A673 (cell line): ENCODE data around the gene KIF26B. TPM values are rescaled to one million over a fixed set of nuclear protein-coding genes. Genes with fewer than 3 reads are reported as not detected.

ENCODE experiments used
- BruUV-seq: library from RNA; stranded (reverse); fragments of 400-500 nt; replicated peaks from 2 replicates; lab custom pipeline; 2021; lab: Mats Ljungman, UMichigan
- CTCF ChIA-PET: fragments of 300-600 bp; sonication (Branson Sonifier 250); formaldehyde crosslinking; loops from one replicate; lab custom pipeline; 2022; ENCODE audit warnings: antibody characterized with exemption; lab: Charles Lee
- POLR2A ChIA-PET: fragments of 300-600 bp; sonication (Branson Sonifier 250); formaldehyde crosslinking; loops from one replicate; lab custom pipeline; 2022; ENCODE audit warnings: antibody characterized with exemption; ENCODE audit not compliant: low non-redundant PET; lab: Charles Lee
- DNase-seq: peaks from one replicate; pipeline ENCODE4 v3.0.0-alpha.2; 2015; ENCODE audit warnings: low spot score
- H3K27ac ChIP-seq: fragments of 200-600 bp; sonication (generic); 2 replicates; pipeline ENCODE4 v1.5.1; 2016; ENCODE audit warnings: mixed run types, low read depth, mild to moderate bottlenecking, mixed read lengths, antibody characterized with exemption, low read length; ENCODE audit not compliant: poor library complexity, severe bottlenecking
- H3K27me3 ChIP-seq: fragments of 200-600 bp; sonication (generic); replicated peaks from 2 replicates; pipeline ENCODE4 v1.6.1; 2017; ENCODE audit warnings: mixed run types, low read depth, mild to moderate bottlenecking, mixed read lengths, antibody characterized with exemption, low read length; ENCODE audit not compliant: insufficient read depth, poor library complexity
- H3K36me3 ChIP-seq: fragments of 200-600 bp; sonication (generic); 2 replicates; pipeline ENCODE4 v1.6.1; 2016; ENCODE audit warnings: mixed run types, mild to moderate bottlenecking, mixed read lengths, antibody characterized with exemption, low read length; ENCODE audit not compliant: insufficient read depth, poor library complexity, severe bottlenecking
- H3K4me1 ChIP-seq: fragments of 200-600 bp; sonication (generic); 2 replicates; pipeline ENCODE4 v1.6.1; 2017; ENCODE audit warnings: mixed run types, mild to moderate bottlenecking, mixed read lengths, antibody characterized with exemption, low read length; ENCODE audit not compliant: insufficient read depth, poor library complexity, severe bottlenecking
- H3K4me3 ChIP-seq: fragments of 200-600 bp; sonication (generic); 2 replicates; pipeline ENCODE4 v1.5.1; 2016; ENCODE audit warnings: low read depth, mixed run types, mild to moderate bottlenecking, mixed read lengths, low read length; ENCODE audit not compliant: poor library complexity, severe bottlenecking
- H3K9me3 ChIP-seq: fragments of 200-600 bp; sonication (generic); 2 replicates; pipeline ENCODE4 v1.6.1; 2016; ENCODE audit warnings: mixed run types, low read depth, mild to moderate bottlenecking, mixed read lengths, antibody characterized with exemption, low read length; ENCODE audit not compliant: poor library complexity, severe bottlenecking
- EZH2 ChIP-seq: fragments of 200-600 bp; sonication (generic); IDR thresholded peaks from 2 replicates; pipeline ENCODE4 v1.6.1; 2017; ENCODE audit warnings: borderline replicate concordance, low read depth, mild to moderate bottlenecking, mixed read lengths, antibody characterized with exemption, low read length; ENCODE audit not compliant: poor library complexity, severe bottlenecking
- intact Hi-C: fragments of 100-400 bp; cut with micrococcal nuclease; formaldehyde crosslinking; loops from one replicate; pipeline ENCODE4 v1.10.0; 2022; ENCODE audit not compliant: unreplicated experiment
- total RNA-seq: library from RNA; stranded (reverse); gene quantifications from 2 replicates; pipeline ENCODE4 v1.2.3, GENCODE V29; 2021
- TF ChIP-seq, protein P1 (sequence below): fragments of 300-800, 200-600 bp; sonication (generic); conservative IDR thresholded peaks from 2 replicates; pipeline ENCODE4 v1.5.1; 2017; ENCODE audit warnings: low read depth, mild to moderate bottlenecking, antibody characterized with exemption, low read length, moderate library complexity, mixed read lengths

Gene KIF26B
- total RNA-seq, 1 experiment from 2014 or later: not detected

DNA sequence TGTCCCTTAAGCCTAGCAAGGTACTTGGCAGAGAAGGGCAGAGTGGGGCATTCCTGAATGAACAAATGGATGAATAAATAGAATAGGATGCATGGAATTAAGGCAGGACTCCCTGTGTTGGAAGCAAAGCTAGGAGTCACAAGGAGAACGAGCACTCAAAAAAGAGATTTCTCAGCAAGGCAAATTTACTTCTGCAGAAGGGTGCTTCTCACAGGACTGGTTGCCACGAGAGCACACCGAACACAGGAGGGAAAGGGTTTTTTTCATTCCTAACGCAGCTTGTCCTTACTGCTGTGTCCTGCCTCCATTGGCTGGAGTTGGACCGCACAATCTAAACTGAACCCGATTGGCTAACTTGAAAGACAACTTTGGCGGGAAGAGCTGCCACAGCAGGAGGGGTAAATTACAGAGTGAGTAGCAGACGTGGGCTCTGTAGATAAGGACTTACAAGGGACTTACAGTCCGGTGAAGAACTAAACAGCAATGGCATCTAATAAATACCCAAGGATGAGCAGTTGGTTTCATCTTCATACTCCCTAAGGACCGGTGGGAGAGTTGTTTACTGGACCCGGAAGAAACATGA, 52.4 kb downstream of the KIF26B start:
- Histone ChIP-seq H3K27ac (no peak overlapping the region), H3K4me1 (no peaks in the 10 kb centered on the region), H3K4me3 (no peak overlapping the region), H3K36me3 (no peaks in the 10 kb centered on the region), H3K27me3 (no peaks in the 10 kb centered on the region), H3K9me3 (peaks cover 14% of the 10 kb centered on the region)
- no TSS peak for BruUV-seq
- intact Hi-C loops: no loop called here
- no peak for TF ChIP-seq EZH2
- TF ChIP-seq, protein P1, sequence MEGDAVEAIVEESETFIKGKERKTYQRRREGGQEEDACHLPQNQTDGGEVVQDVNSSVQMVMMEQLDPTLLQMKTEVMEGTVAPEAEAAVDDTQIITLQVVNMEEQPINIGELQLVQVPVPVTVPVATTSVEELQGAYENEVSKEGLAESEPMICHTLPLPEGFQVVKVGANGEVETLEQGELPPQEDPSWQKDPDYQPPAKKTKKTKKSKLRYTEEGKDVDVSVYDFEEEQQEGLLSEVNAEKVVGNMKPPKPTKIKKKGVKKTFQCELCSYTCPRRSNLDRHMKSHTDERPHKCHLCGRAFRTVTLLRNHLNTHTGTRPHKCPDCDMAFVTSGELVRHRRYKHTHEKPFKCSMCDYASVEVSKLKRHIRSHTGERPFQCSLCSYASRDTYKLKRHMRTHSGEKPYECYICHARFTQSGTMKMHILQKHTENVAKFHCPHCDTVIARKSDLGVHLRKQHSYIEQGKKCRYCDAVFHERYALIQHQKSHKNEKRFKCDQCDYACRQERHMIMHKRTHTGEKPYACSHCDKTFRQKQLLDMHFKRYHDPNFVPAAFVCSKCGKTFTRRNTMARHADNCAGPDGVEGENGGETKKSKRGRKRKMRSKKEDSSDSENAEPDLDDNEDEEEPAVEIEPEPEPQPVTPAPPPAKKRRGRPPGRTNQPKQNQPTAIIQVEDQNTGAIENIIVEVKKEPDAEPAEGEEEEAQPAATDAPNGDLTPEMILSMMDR: no peak
- CTCF ChIA-PET: no interaction called here
- POLR2A ChIA-PET: no interaction called here
- DNase-seq: no peak

DNA sequence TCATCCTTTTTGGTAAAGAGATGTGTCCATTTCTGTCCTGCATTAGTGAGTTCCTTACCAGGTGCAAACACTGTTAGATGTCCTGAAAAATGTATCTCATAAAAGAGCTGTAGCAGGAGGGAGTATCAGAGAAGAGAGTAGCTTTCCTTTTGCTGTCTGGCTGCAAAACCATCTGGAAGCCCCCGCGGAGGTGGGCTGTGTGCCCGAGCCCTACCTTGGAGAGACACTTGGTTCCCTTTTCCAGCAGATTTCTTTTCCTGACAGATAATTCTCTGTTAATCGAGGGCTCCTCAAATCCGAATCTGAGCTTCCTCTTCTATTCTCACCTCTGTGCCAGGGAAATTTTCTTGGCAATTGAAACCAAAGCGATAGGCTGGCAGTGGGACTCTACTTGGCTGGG, 53.0 kb downstream of the KIF26B start:
- Histone ChIP-seq H3K36me3 (no peaks in the 10 kb centered on the region), H3K27ac (no peak overlapping the region), H3K4me3 (no peak overlapping the region), H3K4me1 (no peaks in the 10 kb centered on the region), H3K27me3 (no peaks in the 10 kb centered on the region), H3K9me3 (peaks cover 14% of the 10 kb centered on the region)
- no peak for TF ChIP-seq EZH2
- TF ChIP-seq, protein P1: no peak
- BruUV-seq: no TSS peak
- intact Hi-C loops: no loop called here
- ChIA-PET POLR2A (no interaction called here), CTCF (no interaction called here)
- DNase-seq: no peak

DNA sequence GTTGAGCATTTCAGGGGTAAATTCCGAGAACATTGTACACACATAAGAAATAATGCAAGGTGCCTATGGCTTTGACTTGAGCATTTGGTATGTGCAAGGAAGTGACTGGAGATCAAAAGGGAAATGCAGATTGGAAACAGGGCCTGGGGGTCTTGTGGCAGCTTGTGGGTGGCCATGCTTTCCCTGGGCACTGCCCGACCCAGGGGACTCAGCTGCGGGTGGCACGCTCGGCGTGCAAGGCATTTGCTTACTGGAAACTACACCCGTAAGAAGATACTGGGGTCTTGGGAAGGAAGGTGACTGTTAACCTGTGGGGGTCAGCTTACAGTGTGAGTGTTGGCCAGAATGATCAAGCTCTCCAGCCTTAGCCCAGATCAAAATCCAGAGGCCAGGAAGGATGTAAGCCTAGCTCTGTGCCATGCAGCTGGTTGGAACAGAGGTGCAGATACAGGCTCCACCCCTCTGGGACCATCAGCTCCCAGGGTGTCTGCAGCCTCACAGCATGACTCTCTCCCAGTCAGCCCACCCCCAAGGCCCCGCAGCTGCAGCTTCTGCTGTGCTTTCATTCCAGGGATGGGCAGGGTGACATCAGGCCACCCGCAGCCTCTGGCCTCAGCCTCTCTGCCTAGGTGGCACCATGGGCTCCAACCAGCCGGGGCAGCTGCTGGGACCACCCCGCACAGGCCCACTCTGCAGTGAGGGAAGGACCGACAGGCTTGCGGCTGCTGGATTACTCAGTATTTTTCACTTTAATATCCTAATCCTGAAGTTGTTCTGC, 55.1 kb downstream of the KIF26B start:
- POLR2A ChIA-PET: no interaction called here
- TF ChIP-seq, protein P1: no peak
- TF ChIP-seq EZH2: no peak
- CTCF ChIA-PET: no interaction called here
- H3K36me3 ChIP-seq: no peaks in the 10 kb centered on the region
- BruUV-seq: no TSS peak
- no peak for DNase-seq
- intact Hi-C loops: no loop called here
- H3K9me3 ChIP-seq: peaks cover 14% of the 10 kb centered on the region
- no peak overlapping the region for H3K27ac ChIP-seq
- no peak overlapping the region for H3K4me3 ChIP-seq
- H3K27me3 ChIP-seq: no peaks in the 10 kb centered on the region
- no peaks in the 10 kb centered on the region for H3K4me1 ChIP-seq
